Measurements from ENCODE around the gene ADGB.

- TF ChIP-seq, protein P1, sequence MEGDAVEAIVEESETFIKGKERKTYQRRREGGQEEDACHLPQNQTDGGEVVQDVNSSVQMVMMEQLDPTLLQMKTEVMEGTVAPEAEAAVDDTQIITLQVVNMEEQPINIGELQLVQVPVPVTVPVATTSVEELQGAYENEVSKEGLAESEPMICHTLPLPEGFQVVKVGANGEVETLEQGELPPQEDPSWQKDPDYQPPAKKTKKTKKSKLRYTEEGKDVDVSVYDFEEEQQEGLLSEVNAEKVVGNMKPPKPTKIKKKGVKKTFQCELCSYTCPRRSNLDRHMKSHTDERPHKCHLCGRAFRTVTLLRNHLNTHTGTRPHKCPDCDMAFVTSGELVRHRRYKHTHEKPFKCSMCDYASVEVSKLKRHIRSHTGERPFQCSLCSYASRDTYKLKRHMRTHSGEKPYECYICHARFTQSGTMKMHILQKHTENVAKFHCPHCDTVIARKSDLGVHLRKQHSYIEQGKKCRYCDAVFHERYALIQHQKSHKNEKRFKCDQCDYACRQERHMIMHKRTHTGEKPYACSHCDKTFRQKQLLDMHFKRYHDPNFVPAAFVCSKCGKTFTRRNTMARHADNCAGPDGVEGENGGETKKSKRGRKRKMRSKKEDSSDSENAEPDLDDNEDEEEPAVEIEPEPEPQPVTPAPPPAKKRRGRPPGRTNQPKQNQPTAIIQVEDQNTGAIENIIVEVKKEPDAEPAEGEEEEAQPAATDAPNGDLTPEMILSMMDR (IDR thresholded peaks at IDR 0.05), result no peak
- TF ChIP-seq POLR2A (IDR thresholded peaks at IDR 0.05) (no peak), POLR2AphosphoS5 (IDR thresholded peaks at IDR 0.05; ENCODE audit: insufficient read depth in 1 of 2, low read depth in 1 of 2) (no peak)
Measured at GRCh38 chr6:146862508-146862919, 263.7 kb downstream of the ADGB start.
